HepG2 (cell line): ENCODE measurements around the gene COL9A3. TPM values are rescaled to one million over a fixed set of nuclear protein-coding genes. Genes with fewer than 3 reads are reported as not detected.

Experiments
- BCL6 ChIP-seq: IDR thresholded peaks from 2 replicates; pipeline ENCODE4 v1.6.1; 2016; ENCODE audit warnings: missing genetic modification reagents, missing compliant biosample characterization
- HCFC1 ChIP-seq: fragments of 150-350 bp; IDR thresholded peaks from 2 replicates; pipeline ENCODE4 v1.6.1; 2014; ENCODE audit warnings: low read depth, low read length
- KDM4B ChIP-seq: sonication (generic); formaldehyde crosslinking; IDR thresholded peaks from 2 replicates; pipeline ENCODE4 v1.4.0; 2020; ENCODE audit warnings: missing genetic modification reagents
- MYC ChIP-seq: sonication (generic); formaldehyde crosslinking; IDR thresholded peaks from 2 replicates; pipeline ENCODE4 v1.9.0; 2021; ENCODE audit warnings: missing genetic modification reagents, borderline replicate concordance
- MZF1 ChIP-seq: sonication (generic); formaldehyde crosslinking; IDR thresholded peaks from 2 replicates; pipeline ENCODE4 v1.8.1; 2023; ENCODE audit warnings: mild to moderate bottlenecking, missing genetic modification reagents, borderline replicate concordance
- PBX2 ChIP-seq: IDR thresholded peaks from 2 replicates; pipeline ENCODE4 v1.6.1; 2016; ENCODE audit warnings: control low read depth
- RCOR2 ChIP-seq: IDR thresholded peaks from 2 replicates; pipeline ENCODE4 v1.6.1; 2016; ENCODE audit warnings: missing biosample characterization, missing genetic modification reagents
- SATB2 ChIP-seq: sonication (generic); formaldehyde crosslinking; IDR thresholded peaks from 2 replicates; pipeline ENCODE4 v1.5.0; 2020; ENCODE audit warnings: missing genetic modification reagents
- TFDP1 ChIP-seq: IDR thresholded peaks from 2 replicates; pipeline ENCODE4 v1.6.1; 2016; ENCODE audit warnings: missing compliant biosample characterization, missing genetic modification reagents, borderline replicate concordance
- YEATS4 ChIP-seq: sonication (generic); formaldehyde crosslinking; IDR thresholded peaks from 2 replicates; pipeline ENCODE4 v1.4.0; 2020; ENCODE audit warnings: missing genetic modification reagents, borderline replicate concordance
- ZBTB49 ChIP-seq: sonication (generic); formaldehyde crosslinking; IDR thresholded peaks from 2 replicates; pipeline ENCODE4 v1.4.0; 2020; ENCODE audit warnings: missing genetic modification reagents, borderline replicate concordance
- ZFAT ChIP-seq: sonication (generic); formaldehyde crosslinking; conservative IDR thresholded peaks from 2 replicates; pipeline ENCODE4 v1.8.1; 2023; ENCODE audit warnings: missing genetic modification reagents, inconsistent platforms
- ZNF124 ChIP-seq: sonication (generic); formaldehyde crosslinking; IDR thresholded peaks from 2 replicates; pipeline ENCODE4 v1.4.0; 2020; ENCODE audit warnings: missing genetic modification reagents
- ZNF136 ChIP-seq: sonication (generic); formaldehyde crosslinking; IDR thresholded peaks from 2 replicates; pipeline ENCODE4 v1.8.1; 2022; ENCODE audit warnings: low read depth, mild to moderate bottlenecking, moderate library complexity, missing genetic modification reagents
- ZNF205 ChIP-seq: IDR thresholded peaks from 2 replicates; pipeline ENCODE4 v1.6.1; 2018; ENCODE audit warnings: missing biosample characterization, missing genetic modification reagents
- ZNF563 ChIP-seq: sonication (generic); formaldehyde crosslinking; IDR thresholded peaks from 2 replicates; pipeline ENCODE4 v1.8.0; 2022; ENCODE audit warnings: mild to moderate bottlenecking, moderate library complexity, missing genetic modification reagents
- ZNF788 ChIP-seq: sonication (generic); formaldehyde crosslinking; IDR thresholded peaks from 2 replicates; pipeline ENCODE4 v1.5.0; 2020; ENCODE audit warnings: mild to moderate bottlenecking, missing genetic modification reagents, borderline replicate concordance
- polyA plus RNA-seq, 8 experiments: library from polyadenylated mRNA; depleted of rRNA in 3 of 8; stranded (reverse) in 7 of 8; unstranded in 1 of 8; fragments of >200 nt; fragmentation: Illumina TruSeq in 4 of 8; extraction: Trizol in 4 of 8; gene quantifications; 2 replicates each; pipeline versions ENCODE4 v1.2.1 to v1.2.3, GENCODE V29; 2011 to 2016; ENCODE audit warnings: low read depth in 4 of 8, missing spikeins in 1 of 8, mixed read lengths in 1 of 8; ENCODE audit not compliant: insufficient read depth in 1 of 8
- total RNA-seq, 5 experiments: library from RNA; depleted of rRNA; stranded (reverse); fragments of >200 nt; fragmentation: Illumina TruSeq; extraction: Trizol; gene quantifications; 2 replicates each; pipeline ENCODE4 v1.2.3, GENCODE V29; 2016; ENCODE audit warnings: low read depth in 1 of 5

COL9A3 gene
- total and polyA plus RNA-seq, 2 of the 13 experiments (the other 11 are each of a cell fraction or from before 2014, with no cell fraction given), result 155 to 204 TPM

DNA sequence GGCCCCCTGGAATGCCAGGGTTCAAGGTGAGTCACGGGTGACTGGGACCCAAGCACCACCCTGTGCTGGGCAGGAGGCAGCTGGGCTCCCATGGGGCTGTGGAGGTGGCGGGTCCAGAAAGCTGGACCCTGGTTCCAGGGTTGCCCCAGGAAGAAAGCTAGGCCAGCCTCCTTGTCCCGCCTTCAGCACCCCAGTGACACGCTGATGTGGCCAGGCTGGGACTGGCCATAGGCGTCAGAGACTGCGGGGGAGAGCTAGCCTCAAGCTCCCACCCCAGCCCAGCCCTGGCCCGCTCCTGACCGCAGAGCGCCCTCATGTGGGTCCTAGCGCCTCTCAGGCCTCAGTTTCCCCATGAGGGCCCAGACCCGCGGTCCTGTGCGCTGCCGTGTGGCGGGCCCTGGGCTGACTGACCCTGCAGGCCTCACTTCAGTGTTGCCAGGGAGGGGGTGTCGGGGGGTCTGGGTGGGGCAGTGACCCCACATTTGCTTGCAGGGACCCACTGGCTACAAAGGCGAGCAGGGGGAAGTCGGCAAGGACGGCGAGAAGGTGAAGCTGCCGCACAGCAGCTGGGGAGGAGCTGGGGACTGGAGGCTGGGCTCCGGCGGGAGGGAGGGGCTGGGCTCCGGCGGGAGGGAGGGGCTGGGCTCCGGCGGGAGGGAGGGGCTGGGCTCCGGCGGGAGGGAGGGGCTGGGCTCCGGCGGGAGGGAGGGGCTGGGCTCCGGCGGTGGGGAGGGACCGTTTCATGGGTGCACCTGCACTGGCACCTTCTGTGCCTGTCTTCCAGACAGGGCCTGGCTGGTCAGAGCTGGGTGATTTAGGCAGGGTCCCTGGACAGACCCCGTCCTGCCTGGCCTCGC is 7.9 kb downstream of the COL9A3 start (continued):
- TF ChIP-seq ZBTB49 (CRISPR knock-in tag) (no peak), MYC (CRISPR knock-in tag) (no peak), ZFAT (CRISPR knock-in tag) (no peak), HCFC1 (no peak), BCL6 (no peak), ZNF563 (CRISPR knock-in tag) (no peak), ZNF136 (CRISPR knock-in tag) (0 out of 2 replicates have a peak, but pooled peaks have one; percentile 50), ZNF788 (no peak), RCOR2 (CRISPR knock-in tag) (no peak), PBX2 (CRISPR knock-in tag) (no peak), YEATS4 (CRISPR knock-in tag) (0 out of 2 replicates have a peak, but pooled peaks have one; percentile 57), ZNF124 (no peak), MZF1 (no peak), KDM4B (CRISPR knock-in tag) (0 out of 2 replicates have a peak, but pooled peaks have one; percentile 20), SATB2 (CRISPR knock-in tag) (no peak), TFDP1 (no peak), ZNF205 (CRISPR knock-in tag) (no peak)
